Stimulated activated CD4-positive, alpha-beta T cell treated with anti-CD3 and anti-CD28 coated beads, Interleukin-2, amount 100 ng/mL, for 24 hours (primary cell): ENCODE data around the gene PPP3R1.

Experiments used
- DNase-seq, 2 donors: peaks; one replicate each; pipeline ENCODE4 v3.0.0-alpha.2; 2020

Gene PPP3R1

DNA sequence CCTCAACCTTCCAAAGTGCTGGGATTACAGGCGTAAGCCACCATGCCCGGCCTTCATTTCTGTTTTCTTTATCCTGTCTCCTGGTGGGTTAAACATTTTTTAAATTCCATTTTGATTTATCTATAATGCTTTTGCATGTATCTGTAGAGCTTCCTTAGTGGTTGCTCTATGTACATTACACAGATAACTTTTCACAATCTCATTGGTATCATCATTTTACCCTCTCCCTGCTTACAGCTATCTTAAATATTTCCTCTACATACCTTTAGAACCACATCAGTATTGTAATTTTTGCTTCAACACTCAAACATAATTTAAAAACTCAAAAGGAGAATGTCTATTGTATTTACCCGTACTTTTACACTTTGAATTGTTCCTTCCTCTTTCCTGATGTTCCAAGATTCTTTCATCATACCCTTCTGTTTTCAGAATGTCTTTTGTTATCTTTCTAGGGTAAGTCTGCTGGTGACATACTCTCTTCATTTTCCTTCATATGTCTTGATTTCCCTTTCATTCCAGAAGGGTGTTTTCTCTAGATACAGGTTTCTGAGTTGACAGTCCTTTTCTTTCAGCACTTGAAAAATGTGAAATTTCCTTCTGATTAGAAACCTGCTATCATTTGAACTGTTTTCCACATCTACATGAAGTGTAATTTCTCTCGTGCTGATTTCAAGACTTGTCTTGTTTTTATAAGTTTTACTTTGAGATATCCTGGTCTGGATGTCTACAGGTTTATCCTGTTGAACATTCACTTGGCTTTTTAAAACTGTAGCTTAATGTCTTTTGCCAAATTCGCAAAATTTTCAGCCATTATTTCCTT, 21.9 kb downstream of the PPP3R1 start:
- no peak for DNase-seq

GRCh38 chr2:68226794-68227193, 25.5 kb downstream of the PPP3R1 start:
- no peak for DNase-seq

DNA sequence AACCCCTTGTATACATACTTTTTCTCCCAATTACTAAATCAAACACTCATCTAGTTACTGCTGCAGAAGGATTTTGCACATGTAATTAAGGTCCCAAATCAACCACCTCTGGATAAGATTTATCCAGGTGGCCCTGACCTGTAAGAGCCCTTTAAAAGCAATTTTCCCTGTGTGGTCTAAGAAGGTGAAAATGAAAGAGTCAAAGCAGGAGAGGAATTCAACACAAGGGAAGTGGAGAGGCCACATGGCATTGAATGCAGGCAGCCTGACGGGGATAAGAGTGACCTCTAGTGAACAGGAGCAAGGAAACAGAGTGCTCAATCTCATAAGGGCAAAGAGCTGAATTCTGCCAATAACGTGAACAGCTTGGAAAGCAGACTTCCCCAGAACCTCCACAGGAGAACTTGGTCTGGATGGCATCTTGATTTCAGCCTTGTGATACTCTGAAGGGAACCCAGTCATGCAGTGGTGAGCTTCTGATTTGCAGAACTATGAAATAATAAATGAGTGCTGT, 27.2 kb downstream of the PPP3R1 start:
- no peak for DNase-seq

- DNase-seq, result no peak
Measured at GRCh38 chr2:68223419-68223818, 28.9 kb downstream of the PPP3R1 start.

- DNase-seq, result no peak
Measured at GRCh38 chr2:68222287-68222686, 30.0 kb downstream of the PPP3R1 start.

- DNase-seq, result no peak
Measured at GRCh38 chr2:68218343-68218901, 33.9 kb downstream of the PPP3R1 start.

DNA sequence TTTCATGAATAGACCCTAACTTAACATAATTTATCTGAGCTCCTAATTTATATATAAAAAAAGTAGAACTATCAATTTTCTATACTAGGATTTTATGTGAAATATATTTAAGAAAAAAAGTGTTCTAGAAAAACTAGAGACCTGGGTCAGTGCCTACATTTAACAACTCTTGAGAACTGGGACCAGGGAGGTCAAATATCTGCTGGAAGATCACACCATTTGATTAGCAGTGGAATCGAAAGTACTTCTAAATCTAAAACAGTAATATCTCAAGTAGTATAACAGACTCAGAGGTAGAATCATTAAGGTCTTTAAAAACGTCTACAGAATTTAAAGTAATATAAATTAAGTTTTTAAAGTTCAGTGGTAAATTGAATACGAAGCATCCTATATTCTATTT, 34.6 kb downstream of the PPP3R1 start:
- DNase-seq, result no peak

- no peak for DNase-seq
Measured at GRCh38 chr2:68216454-68217310, 35.6 kb downstream of the PPP3R1 start.

- no peak for DNase-seq
Measured at GRCh38 chr2:68214381-68214780, 38.0 kb downstream of the PPP3R1 start.

DNA sequence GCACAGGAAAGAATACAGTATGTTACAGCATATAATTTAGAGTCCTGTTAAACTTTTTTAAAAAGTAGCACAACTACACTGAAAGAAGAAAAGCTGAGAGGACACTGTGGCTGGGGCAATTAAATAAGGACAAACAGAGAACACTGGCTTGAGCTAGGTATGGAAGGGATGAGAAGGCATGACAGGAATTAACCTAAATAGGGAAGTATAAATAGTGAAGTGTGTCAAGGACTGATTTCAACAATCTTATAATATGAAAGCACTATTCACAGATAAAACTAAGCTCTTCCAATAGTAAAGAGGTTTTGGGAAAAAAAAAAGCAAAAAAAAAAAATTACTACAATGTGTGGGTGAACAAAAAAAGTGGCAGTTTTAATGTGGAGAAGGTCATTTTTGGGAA, 45.5 kb downstream of the PPP3R1 start:
- DNase-seq, result no peak

DNA sequence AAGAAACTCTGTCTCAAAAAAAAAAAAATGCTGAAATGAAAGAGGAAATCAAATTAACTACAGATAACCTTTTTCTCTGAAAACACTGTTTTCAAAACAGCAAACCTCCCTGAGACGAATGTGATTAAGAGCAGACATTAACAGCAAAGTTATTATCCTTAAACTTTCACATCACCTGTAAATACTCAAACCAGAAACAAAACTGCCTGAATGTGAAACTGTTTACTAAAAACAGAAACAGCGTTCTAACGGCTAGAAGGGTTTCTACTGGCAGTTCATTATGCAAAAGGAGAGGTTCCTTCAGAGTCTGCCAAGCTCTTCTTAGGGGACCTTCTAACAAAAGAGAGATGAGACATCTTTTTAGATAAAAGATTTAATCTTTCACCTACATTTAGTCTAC, 48.7 kb downstream of the PPP3R1 start:
- DNase-seq, result no peak

- no peak for DNase-seq
Measured at GRCh38 chr2:68200157-68200787, 52.1 kb downstream of the PPP3R1 start.

GRCh38 chr2:68196120-68196716, 56.1 kb downstream of the PPP3R1 start:
- DNase-seq, result peak; percentile 16 to 63

- no peak for DNase-seq
Measured at GRCh38 chr2:68195096-68195495, 57.2 kb downstream of the PPP3R1 start.

DNA sequence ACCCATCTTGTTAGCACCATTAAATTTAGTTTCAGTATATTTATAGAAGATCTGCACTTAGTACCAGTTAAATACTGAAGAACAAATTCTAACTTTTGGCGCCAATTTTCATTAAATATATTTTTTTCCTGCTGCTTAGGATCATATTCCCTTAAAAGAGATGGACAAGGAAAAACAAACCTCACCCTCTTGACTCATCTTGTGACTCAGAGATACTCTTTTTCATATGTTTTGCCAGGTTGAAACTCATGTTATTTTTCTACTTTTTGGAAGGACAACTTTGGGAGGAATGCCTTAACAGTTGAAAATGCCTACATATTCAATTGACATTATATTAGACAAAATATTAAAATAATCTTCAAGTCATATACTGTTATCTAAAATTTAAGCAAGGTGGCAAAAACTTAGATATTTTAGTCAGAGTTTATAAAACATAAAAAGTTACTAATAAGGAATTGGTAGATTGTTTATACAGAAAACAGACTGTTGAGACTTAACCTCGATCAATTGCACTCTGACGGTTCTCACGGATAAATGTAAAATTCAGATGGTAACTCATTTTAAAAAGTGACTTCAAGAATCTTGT, 58.5 kb downstream of the PPP3R1 start:
- DNase-seq, result no peak

DNA sequence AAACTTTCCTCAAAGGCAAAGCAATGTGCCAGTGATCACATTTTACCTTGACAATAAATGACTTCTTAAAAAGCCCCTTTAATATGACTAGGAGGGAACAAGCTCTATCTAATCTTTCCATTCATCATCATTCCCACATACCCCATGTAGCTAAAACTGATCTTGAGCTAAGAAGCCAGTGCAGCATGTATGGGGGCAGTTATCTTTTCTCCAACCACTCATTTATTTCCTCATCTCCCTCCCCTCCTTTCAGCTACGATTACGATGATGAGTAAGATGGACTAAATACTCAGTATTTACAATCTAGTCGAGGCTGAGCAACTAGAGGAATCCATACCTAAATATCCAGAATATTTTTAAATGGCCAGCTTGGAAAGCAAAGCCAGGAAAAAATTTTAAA, 59.2 kb downstream of the PPP3R1 start:
- no peak for DNase-seq

DNA sequence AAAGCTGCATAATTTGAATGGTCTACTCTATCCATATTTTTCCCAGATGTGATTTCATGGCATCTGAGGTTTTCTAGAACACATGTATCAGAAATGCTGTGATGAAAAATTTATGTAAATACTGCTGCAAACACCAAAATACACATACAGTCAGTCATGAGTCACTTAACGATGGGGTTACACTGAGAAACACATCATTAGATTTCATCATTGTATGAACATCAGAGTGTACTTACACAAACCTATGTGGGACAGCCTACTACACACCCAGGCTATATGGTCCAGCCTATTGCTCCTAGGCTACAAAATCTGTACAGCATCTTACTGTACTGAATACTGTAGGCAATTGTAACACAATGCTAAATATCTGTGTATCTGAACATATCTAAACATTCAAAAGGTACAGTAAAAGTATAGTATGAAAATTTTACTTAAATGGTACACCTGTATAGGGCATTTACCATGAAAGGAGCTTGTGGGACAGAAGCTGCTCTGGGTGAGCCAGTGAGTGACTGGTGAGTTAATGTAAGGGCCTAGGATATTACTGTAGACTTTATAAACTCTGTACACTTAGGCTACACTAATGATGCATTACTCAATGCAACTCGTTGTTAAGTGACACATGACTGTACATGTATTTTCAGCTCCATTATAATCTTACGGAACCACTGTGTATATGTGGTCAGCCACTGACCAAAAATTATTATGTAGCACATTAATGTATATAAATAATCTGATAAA, 61.2 kb downstream of the PPP3R1 start:
- DNase-seq, result no peak

DNA sequence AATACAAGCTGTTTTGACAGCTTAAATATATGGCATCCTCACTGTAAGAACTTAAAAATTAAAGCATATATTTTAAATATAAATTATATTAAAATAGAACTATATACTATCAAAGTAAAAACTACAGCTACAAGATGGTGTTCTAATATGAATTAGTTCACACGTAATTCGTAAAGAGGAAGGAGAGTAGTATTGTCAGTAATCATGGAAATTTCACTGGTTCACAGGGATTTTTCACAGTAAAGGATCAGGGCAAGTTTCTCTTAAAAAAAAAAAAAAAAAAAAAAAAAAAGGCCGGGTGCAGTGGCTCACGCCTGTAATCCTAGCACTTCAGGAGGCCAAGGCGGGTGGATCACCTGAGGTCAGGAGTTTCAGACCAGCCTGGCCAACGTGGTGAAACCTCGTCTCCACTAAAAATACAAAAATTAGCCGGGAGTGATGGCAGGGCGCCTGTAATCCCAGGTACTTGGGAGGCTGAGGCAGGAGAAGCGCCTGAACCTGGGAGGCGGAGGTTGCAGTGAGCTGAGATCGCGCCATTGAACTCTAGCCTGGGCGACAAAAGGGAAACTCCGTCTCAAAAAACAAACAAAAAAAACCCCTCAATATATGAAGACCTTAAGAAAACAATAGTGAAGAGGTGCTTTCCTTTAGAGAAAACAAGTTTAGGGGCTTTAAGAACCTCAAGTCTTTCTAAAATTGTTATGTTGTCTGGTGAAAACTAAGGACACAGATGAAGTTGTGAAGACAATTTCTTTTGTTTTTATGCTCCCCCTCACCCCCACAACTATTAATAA, 62.1 kb downstream of the PPP3R1 start:
- no peak for DNase-seq

GRCh38 chr2:68188831-68189230, 63.5 kb downstream of the PPP3R1 start:
- DNase-seq, result no peak

- DNase-seq, result no peak
Measured at GRCh38 chr2:68187329-68187728, 65.0 kb downstream of the PPP3R1 start.
